CD14-positive monocyte (primary cell): ENCODE data around the gene OR13J1. TPM values are rescaled to one million over a fixed set of nuclear protein-coding genes. Genes with fewer than 3 reads are reported as not detected.

Source experiments
- DNase-seq, 3 donors: peaks; one replicate each; pipeline ENCODE4 v3.0.0-alpha.2; 2011 to 2022
- H2AFZ ChIP-seq: 2 replicates; pipeline ENCODE4 v1.6.0; 2012; ENCODE audit warnings: mild to moderate bottlenecking, low read depth, low read length, inconsistent platforms; ENCODE audit not compliant: insufficient read depth, poor library complexity, severe bottlenecking
- H3K27ac ChIP-seq, 2 donors: 1 replicate in 1 of 2; 2 replicates in 1 of 2; pipeline ENCODE4 v1.5.1; 2012 to 2013; ENCODE audit warnings: low read length in 2 of 2, control low read depth in 1 of 2, inconsistent platforms in 1 of 2, low read depth in 1 of 2, mild to moderate bottlenecking in 1 of 2
- H3K27me3 ChIP-seq, 2 donors: one replicate each; pipeline versions ENCODE4 v1.6.0 to v1.6.1; 2011 to 2013; ENCODE audit warnings: low read length in 2 of 2; ENCODE audit not compliant: control insufficient read depth in 2 of 2, insufficient read depth in 2 of 2
- H3K36me3 ChIP-seq, 2 donors: replicated peaks in 1 of 2; 1 replicate in 1 of 2; 2 replicates in 1 of 2; pipeline versions ENCODE4 v1.5.1 to v1.6.1; 2012 to 2013; ENCODE audit warnings: low read length in 2 of 2, control low read depth in 1 of 2, inconsistent platforms in 1 of 2, mild to moderate bottlenecking in 1 of 2; ENCODE audit not compliant: insufficient read depth in 2 of 2, control insufficient read depth in 1 of 2
- H3K4me1 ChIP-seq, 2 donors: 1 replicate in 1 of 2; 2 replicates in 1 of 2; pipeline versions ENCODE4 v1.5.1 to v1.6.1; 2012 to 2013; ENCODE audit warnings: low read length in 2 of 2, control low read depth in 1 of 2, inconsistent platforms in 1 of 2, mild to moderate bottlenecking in 1 of 2, moderate library complexity in 1 of 2; ENCODE audit not compliant: insufficient read depth in 2 of 2, control insufficient read depth in 1 of 2
- H3K4me2 ChIP-seq: replicated peaks from 2 replicates; pipeline ENCODE3; 2012; ENCODE audit warnings: low read length, moderate library complexity, mild to moderate bottlenecking; ENCODE audit not compliant: poor library complexity, severe bottlenecking; ENCODE audit errors: extremely low read depth
- H3K4me3 ChIP-seq, 3 experiments: fragments of 200-600 bp in 1 of 3; sonication (generic) in 1 of 3; replicated peaks in 1 of 3; 1 replicate in 2 of 3; 2 replicates in 1 of 3; pipeline ENCODE4 v1.5.1; 2011 to 2013; ENCODE audit warnings: low read length in 3 of 3, mild to moderate bottlenecking in 3 of 3, control low read depth in 2 of 3, low read depth in 2 of 3, inconsistent platforms in 1 of 3, moderate library complexity in 1 of 3
- H3K79me2 ChIP-seq: 2 replicates; pipeline ENCODE4 v1.6.0; 2012; ENCODE audit warnings: mild to moderate bottlenecking, control low read depth, inconsistent platforms, low read length, moderate library complexity; ENCODE audit not compliant: insufficient read depth
- H3K9ac ChIP-seq: 2 replicates; pipeline ENCODE4 v1.6.0; 2017; ENCODE audit warnings: low read length, mild to moderate bottlenecking; ENCODE audit not compliant: insufficient read depth, poor library complexity, severe bottlenecking
- H3K9me3 ChIP-seq, 2 donors: replicated peaks in 1 of 2; 1 replicate in 1 of 2; 2 replicates in 1 of 2; pipeline versions ENCODE4 v1.5.1 to v1.6.1; 2012 to 2013; ENCODE audit warnings: low read length in 2 of 2, control low read depth in 1 of 2; ENCODE audit not compliant: control insufficient read depth in 1 of 2, insufficient read depth in 1 of 2
- H4K20me1 ChIP-seq: 2 replicates; pipeline ENCODE4 v1.6.0; 2012; ENCODE audit warnings: mild to moderate bottlenecking, low read length, control low read depth, moderate library complexity; ENCODE audit not compliant: insufficient read depth
- H3K27ac Mint-ChIP-seq, 7 donors: one replicate each; pipeline ENCODE4 v1.8.0; 2020; ENCODE audit warnings: mild to moderate bottlenecking in 7 of 7, mixed read lengths in 7 of 7, moderate library complexity in 6 of 7, inconsistent platforms in 2 of 7
- H3K27me3 Mint-ChIP-seq, 3 donors: one replicate each; pipeline ENCODE4 v1.8.0; 2021 to 2022; ENCODE audit warnings: low read depth in 3 of 3, mild to moderate bottlenecking in 3 of 3, mixed read lengths in 3 of 3, moderate library complexity in 3 of 3, inconsistent platforms in 1 of 3
- H3K36me3 Mint-ChIP-seq, 2 donors: one replicate each; pipeline ENCODE4 v1.8.0; 2020; ENCODE audit warnings: mixed read lengths in 2 of 2, inconsistent platforms in 1 of 2, mild to moderate bottlenecking in 1 of 2
- H3K4me1 Mint-ChIP-seq: one replicate; pipeline ENCODE4 v1.8.0; 2020; ENCODE audit warnings: mild to moderate bottlenecking, mixed read lengths
- H3K4me3 Mint-ChIP-seq, 2 donors: one replicate each; pipeline ENCODE4 v1.8.0; 2020; ENCODE audit warnings: mild to moderate bottlenecking in 2 of 2, mixed read lengths in 2 of 2, moderate library complexity in 1 of 2
- H3K9me3 Mint-ChIP-seq, 7 donors: one replicate each; pipeline ENCODE4 v1.8.0; 2020 to 2022; ENCODE audit warnings: mixed read lengths in 7 of 7, mild to moderate bottlenecking in 6 of 7, moderate library complexity in 6 of 7, inconsistent platforms in 2 of 7
- WGBS: methylation state at CpG from one replicate; pipeline ENCODE4 v1.1.5; 2013; ENCODE audit warnings: missing lambda C conversion rate; ENCODE audit not compliant: insufficient coverage; 5-methylcytosine and 5-hydroxymethylcytosine counted together
- intact Hi-C, 2 donors: fragments of 100-400 bp; cut with micrococcal nuclease; formaldehyde crosslinking; loops; one replicate each; pipeline versions ENCODE4 v1.15.0 to v1.15.1; 2023
- polyA plus RNA-seq, 3 donors: library from polyadenylated mRNA; depleted of rRNA in 1 of 3; unstranded in 2 of 3; stranded (reverse) in 1 of 3; fragments of 300-500 nt in 2 of 3; fragments of >200 nt in 1 of 3; fragmentation: Illumina TruSeq in 2 of 3; gene quantifications; 1 replicate in 2 of 3; 2 replicates in 1 of 3; pipeline ENCODE4 v1.2.3, GENCODE V29; 2012 to 2021
- TF ChIP-seq, protein P1 (sequence below): fragments of 200-600 bp; IDR thresholded peaks from one replicate; pipeline ENCODE4 v1.8.0; 2022; ENCODE audit warnings: antibody characterized with exemption, mild to moderate bottlenecking

The OR13J1 gene
- polyA plus RNA-seq, 3 donors, result not detected

- H3K36me3 ChIP-seq, result no peaks in the 10 kb centered on the region
- no peak overlapping the region for H3K4me3 ChIP-seq
- no peak overlapping the region for H3K9ac ChIP-seq
- Mint-ChIP-seq H3K36me3 (peaks cover 0 to 6% of the 10 kb centered on the region in 2 donors), H3K27me3 (peaks cover 52 to 71% (median 59%) of the 10 kb centered on the region in 3 donors), H3K9me3 (peaks cover 0 to 4% (median 0%) of the 10 kb centered on the region in 7 donors), H3K4me1 (peaks cover 22% of the 10 kb centered on the region), H3K27ac (peak overlapping the region in 1 of 7 donors; percentile 9), H3K4me3 (peak overlapping the region in 1 of 2 donors; percentile 61)
- H3K4me2 ChIP-seq, result no peak overlapping the region
- no peaks in the 10 kb centered on the region for H4K20me1 ChIP-seq
- intact Hi-C loops, result loop anchor here in 1 of 2 donors (10.0 kb wide), 1 partner anchor 58 kb away; no protein-coding TSS in a partner anchor
- H2AFZ ChIP-seq, result no peak overlapping the region
- H3K4me1 ChIP-seq, result peaks cover 4 to 19% of the 10 kb centered on the region in 2 donors
- peak in 1 of 3 donors; percentile 1 for DNase-seq
- 90% methylated on average over 4 of the region's 5 CpGs for WGBS
- peaks cover 13 to 61% of the 10 kb centered on the region in 2 donors for H3K27me3 ChIP-seq
- no peaks in the 10 kb centered on the region for H3K79me2 ChIP-seq
- TF ChIP-seq, protein P1, sequence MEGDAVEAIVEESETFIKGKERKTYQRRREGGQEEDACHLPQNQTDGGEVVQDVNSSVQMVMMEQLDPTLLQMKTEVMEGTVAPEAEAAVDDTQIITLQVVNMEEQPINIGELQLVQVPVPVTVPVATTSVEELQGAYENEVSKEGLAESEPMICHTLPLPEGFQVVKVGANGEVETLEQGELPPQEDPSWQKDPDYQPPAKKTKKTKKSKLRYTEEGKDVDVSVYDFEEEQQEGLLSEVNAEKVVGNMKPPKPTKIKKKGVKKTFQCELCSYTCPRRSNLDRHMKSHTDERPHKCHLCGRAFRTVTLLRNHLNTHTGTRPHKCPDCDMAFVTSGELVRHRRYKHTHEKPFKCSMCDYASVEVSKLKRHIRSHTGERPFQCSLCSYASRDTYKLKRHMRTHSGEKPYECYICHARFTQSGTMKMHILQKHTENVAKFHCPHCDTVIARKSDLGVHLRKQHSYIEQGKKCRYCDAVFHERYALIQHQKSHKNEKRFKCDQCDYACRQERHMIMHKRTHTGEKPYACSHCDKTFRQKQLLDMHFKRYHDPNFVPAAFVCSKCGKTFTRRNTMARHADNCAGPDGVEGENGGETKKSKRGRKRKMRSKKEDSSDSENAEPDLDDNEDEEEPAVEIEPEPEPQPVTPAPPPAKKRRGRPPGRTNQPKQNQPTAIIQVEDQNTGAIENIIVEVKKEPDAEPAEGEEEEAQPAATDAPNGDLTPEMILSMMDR, result no peak
- H3K9me3 ChIP-seq, result no peaks in the 10 kb centered on the region
- no peak overlapping the region for H3K27ac ChIP-seq
These were observed 13.3 kb downstream of the OR13J1 start for GRCh38 chr9:35856882-35857281.

DNA sequence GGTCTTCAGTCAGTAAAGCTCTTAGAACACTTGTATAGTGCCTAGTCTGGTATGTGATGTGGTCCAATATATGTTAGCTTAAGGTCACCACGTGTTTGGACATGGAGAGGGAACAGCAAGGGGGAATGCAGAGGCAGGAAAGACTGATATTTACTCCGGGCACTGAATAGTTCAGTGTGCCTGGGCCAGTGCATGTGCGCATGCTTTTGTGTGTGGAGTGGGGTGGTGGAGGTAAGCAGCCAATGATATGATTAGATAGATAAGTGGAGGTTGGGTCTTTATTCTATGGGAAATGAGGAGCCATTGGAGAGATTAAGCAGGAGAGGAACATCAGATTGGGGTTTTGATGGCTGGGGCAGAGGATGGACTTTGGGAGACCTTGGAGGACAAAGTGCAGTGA, 14.0 kb downstream of the OR13J1 start:
- H3K4me1 Mint-ChIP-seq, result peaks cover 22% of the 10 kb centered on the region
- H2AFZ ChIP-seq, result no peak overlapping the region
- intact Hi-C loops, result loop anchor here in 1 of 2 donors (10.0 kb wide), 1 partner anchor 59 kb away; no protein-coding TSS in a partner anchor
- DNase-seq, result no peak
- H3K9ac ChIP-seq, result no peak overlapping the region
- TF ChIP-seq, protein P1, result no peak
- H3K27me3 Mint-ChIP-seq, result peaks cover 57 to 71% (median 57%) of the 10 kb centered on the region in 3 donors
- H3K4me2 ChIP-seq, result no peak overlapping the region
- H3K4me3 ChIP-seq, result no peak overlapping the region
- peaks cover 11 to 62% of the 10 kb centered on the region in 2 donors for H3K27me3 ChIP-seq
- H3K36me3 Mint-ChIP-seq, result peaks cover 0 to 6% of the 10 kb centered on the region in 2 donors
- H3K9me3 Mint-ChIP-seq, result peaks cover 0 to 4% (median 0%) of the 10 kb centered on the region in 7 donors
- peaks cover 4 to 19% of the 10 kb centered on the region in 2 donors for H3K4me1 ChIP-seq
- no peaks in the 10 kb centered on the region for H3K79me2 ChIP-seq
- no peaks in the 10 kb centered on the region for H3K9me3 ChIP-seq
- 82% methylated on average over 3 of the region's 3 CpGs for WGBS
- H3K27ac Mint-ChIP-seq, result no peak overlapping the region
- no peaks in the 10 kb centered on the region for H3K36me3 ChIP-seq
- H3K27ac ChIP-seq, result no peak overlapping the region
- H3K4me3 Mint-ChIP-seq, result peak overlapping the region in 1 of 2 donors; percentile 0
- H4K20me1 ChIP-seq, result no peaks in the 10 kb centered on the region
